Measurements from ENCODE around the gene IRS2. TPM values are rescaled to one million over a fixed set of nuclear protein-coding genes. Genes with fewer than 3 reads are reported as not detected.
"Not testable (repeated sequence)": the region's sequence is repeated elsewhere in the genome, so short reads cannot be mapped to it uniquely, and the experiment has no call there.

The IRS2 gene
- total RNA-seq, 5 donors from 2014 or later (not counting 1 experiment from before 2014, with no cell fraction given): 22.1 to 95.7 (median 25.7) TPM

- not testable (repeated sequence) for H3K27ac ChIP-seq (ENCODE audit: low read length); H3K4me3 ChIP-seq (ENCODE audit: control insufficient read depth in 1 of 2, extremely low read depth in 1 of 2, low read length in 1 of 2); H3K4me3 Mint-ChIP-seq; H3K4me1 ChIP-seq (ENCODE audit: control insufficient read depth in 1 of 2, extremely low read depth in 1 of 2, insufficient read depth in 2 of 2, low read length in 2 of 2); H3K4me1 Mint-ChIP-seq; ATAC-seq (replicated peaks in 1 of 4); H3K36me3 ChIP-seq (ENCODE audit: control insufficient read depth in 2 of 2, extremely low read depth in 1 of 2, insufficient read depth in 1 of 2, low read length in 1 of 2); H3K9me3 Mint-ChIP-seq; H3K27ac Mint-ChIP-seq; H3K27me3 ChIP-seq (replicated peaks in 1 of 2; ENCODE audit: control insufficient read depth in 2 of 2, extremely low read depth in 1 of 2, insufficient read depth in 2 of 2, low read length in 1 of 2); H3K9me3 ChIP-seq; H3K36me3 Mint-ChIP-seq; DNase-seq
- no CpG with 5 or more reads among the region's 6 CpGs for WGBS (ENCODE audit: insufficient coverage)
- POLR2A ChIA-PET: interaction anchor here in 1 of 2 donors (0.7 kb wide), 1 partner anchor 506 kb away, joined by 3 read pairs; no protein-coding TSS in a partner anchor
- CTCF ChIA-PET: interaction anchor here in 1 of 2 donors (0.6 kb wide), 1 partner anchor 10 kb away, joined by 3 read pairs; no protein-coding TSS in a partner anchor
- peaks cover 10 to 26% of the 10 kb centered on the region in 2 donors for H3K27me3 Mint-ChIP-seq
These were observed 36.8 kb upstream of the IRS2 start for GRCh38 chr13:109823201-109823600.

DNA sequence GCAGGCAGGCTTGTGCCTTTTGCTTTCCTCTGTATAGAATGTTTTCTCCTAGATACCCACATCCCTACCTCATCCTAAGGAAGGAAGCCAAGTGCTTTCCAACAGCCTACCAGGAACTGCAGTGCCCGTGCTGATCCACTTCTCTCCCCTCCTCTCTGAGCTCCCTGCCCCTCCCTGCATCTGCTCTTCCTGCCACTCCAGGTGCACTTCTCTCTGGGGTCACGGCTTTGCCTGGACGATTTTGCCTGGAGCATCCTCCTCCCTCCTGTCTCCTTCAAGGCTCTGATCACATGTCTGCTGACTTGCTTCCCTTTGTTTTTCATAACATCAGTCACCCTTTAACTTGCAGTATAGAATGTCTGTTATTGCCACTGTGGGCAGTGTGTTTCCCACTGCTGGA is 34.7 kb upstream of the IRS2 start:
- no peaks in the 10 kb centered on the region for H3K4me1 ChIP-seq (ENCODE audit: control insufficient read depth in 1 of 2, extremely low read depth in 1 of 2, insufficient read depth in 2 of 2, low read length in 2 of 2)
- H3K36me3 ChIP-seq (ENCODE audit: control insufficient read depth in 2 of 2, extremely low read depth in 1 of 2, insufficient read depth in 1 of 2, low read length in 1 of 2): no peaks in the 10 kb centered on the region
- ATAC-seq (replicated peaks in 1 of 4) (no peak), DNase-seq (no peak)
- no peak overlapping the region for H3K27ac Mint-ChIP-seq
- no peaks in the 10 kb centered on the region for H3K9me3 Mint-ChIP-seq
- H3K4me1 Mint-ChIP-seq: no peaks in the 10 kb centered on the region
- H3K27me3 Mint-ChIP-seq: peaks cover 14 to 28% of the 10 kb centered on the region in 2 donors
- no peaks in the 10 kb centered on the region for H3K36me3 Mint-ChIP-seq
- ChIA-PET POLR2A (interaction anchor here in 1 of 2 donors (0.5 kb wide), 1 partner anchor 37 kb away, joined by 4 read pairs; no protein-coding TSS in a partner anchor), CTCF (no interaction called here)
- H3K9me3 ChIP-seq: no peaks in the 10 kb centered on the region
- no peak overlapping the region for H3K27ac ChIP-seq (ENCODE audit: low read length)
- H3K27me3 ChIP-seq (replicated peaks in 1 of 2; ENCODE audit: control insufficient read depth in 2 of 2, extremely low read depth in 1 of 2, insufficient read depth in 2 of 2, low read length in 1 of 2): peaks cover 2 to 10% of the 10 kb centered on the region in 2 experiments
- H3K4me3 ChIP-seq (ENCODE audit: control insufficient read depth in 1 of 2, extremely low read depth in 1 of 2, low read length in 1 of 2): no peak overlapping the region
- WGBS (ENCODE audit: insufficient coverage): 30% methylated on average over 3 of the region's 3 CpGs
- no peak overlapping the region for H3K4me3 Mint-ChIP-seq

DNA sequence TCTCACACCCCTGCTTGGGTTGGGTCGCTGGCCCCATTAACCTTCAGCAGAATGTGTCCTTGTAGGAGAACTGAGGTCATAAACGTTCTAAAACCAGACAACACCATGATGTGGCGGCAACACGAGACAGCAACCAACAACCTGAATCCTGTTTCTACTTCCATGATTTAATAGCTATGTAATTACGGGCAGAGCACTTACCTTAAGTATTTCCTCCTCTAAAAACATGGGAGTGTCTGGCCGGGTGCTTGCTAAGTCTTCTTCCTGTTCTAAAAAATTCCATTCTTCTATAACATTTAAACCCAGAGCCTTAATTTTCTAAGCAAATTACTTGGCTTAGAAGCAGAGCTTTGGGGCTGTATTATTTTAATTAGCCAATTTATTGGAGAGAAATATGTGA is 33.5 kb upstream of the IRS2 start:
- peaks cover 14 to 32% of the 10 kb centered on the region in 2 donors for H3K27me3 Mint-ChIP-seq
- no peaks in the 10 kb centered on the region for H3K9me3 ChIP-seq
- DNase-seq: no peak
- H3K4me3 Mint-ChIP-seq: no peak overlapping the region
- H3K4me3 ChIP-seq (ENCODE audit: control insufficient read depth in 1 of 2, extremely low read depth in 1 of 2, low read length in 1 of 2): no peak overlapping the region
- H3K36me3 Mint-ChIP-seq: no peaks in the 10 kb centered on the region
- ChIA-PET CTCF (no interaction called here), POLR2A (no interaction called here)
- H3K27ac ChIP-seq (ENCODE audit: low read length): no peak overlapping the region
- H3K27ac Mint-ChIP-seq: no peak overlapping the region
- ATAC-seq (replicated peaks in 1 of 4): no peak
- H3K27me3 ChIP-seq (replicated peaks in 1 of 2; ENCODE audit: control insufficient read depth in 2 of 2, extremely low read depth in 1 of 2, insufficient read depth in 2 of 2, low read length in 1 of 2): peaks cover 2 to 10% of the 10 kb centered on the region in 2 experiments
- no peaks in the 10 kb centered on the region for H3K36me3 ChIP-seq (ENCODE audit: control insufficient read depth in 2 of 2, extremely low read depth in 1 of 2, insufficient read depth in 1 of 2, low read length in 1 of 2)
- no peaks in the 10 kb centered on the region for H3K9me3 Mint-ChIP-seq
- no peaks in the 10 kb centered on the region for H3K4me1 Mint-ChIP-seq
- no CpG with 5 or more reads among the region's 6 CpGs for WGBS (ENCODE audit: insufficient coverage)
- no peaks in the 10 kb centered on the region for H3K4me1 ChIP-seq (ENCODE audit: control insufficient read depth in 1 of 2, extremely low read depth in 1 of 2, insufficient read depth in 2 of 2, low read length in 2 of 2)

- no peak overlapping the region for H3K27ac Mint-ChIP-seq
- DNase-seq: no peak
- no peak for ATAC-seq (replicated peaks in 1 of 4)
- H3K9me3 ChIP-seq: no peaks in the 10 kb centered on the region
- no peak overlapping the region for H3K4me3 ChIP-seq (ENCODE audit: control insufficient read depth in 1 of 2, extremely low read depth in 1 of 2, low read length in 1 of 2)
- H3K4me1 Mint-ChIP-seq: no peaks in the 10 kb centered on the region
- H3K9me3 Mint-ChIP-seq: no peaks in the 10 kb centered on the region
- CTCF ChIA-PET: no interaction called here
- H3K4me1 ChIP-seq (ENCODE audit: control insufficient read depth in 1 of 2, extremely low read depth in 1 of 2, insufficient read depth in 2 of 2, low read length in 2 of 2): no peaks in the 10 kb centered on the region
- WGBS (ENCODE audit: insufficient coverage): no CpG with 5 or more reads among the region's 5 CpGs
- POLR2A ChIA-PET: no interaction called here
- no peak overlapping the region for H3K4me3 Mint-ChIP-seq
- no peak overlapping the region for H3K27ac ChIP-seq (ENCODE audit: low read length)
- no peaks in the 10 kb centered on the region for H3K36me3 Mint-ChIP-seq
- no peaks in the 10 kb centered on the region for H3K36me3 ChIP-seq (ENCODE audit: control insufficient read depth in 2 of 2, extremely low read depth in 1 of 2, insufficient read depth in 1 of 2, low read length in 1 of 2)
- peaks cover 14 to 29% of the 10 kb centered on the region in 2 donors for H3K27me3 Mint-ChIP-seq
- peaks cover 2 to 10% of the 10 kb centered on the region in 2 experiments for H3K27me3 ChIP-seq (replicated peaks in 1 of 2; ENCODE audit: control insufficient read depth in 2 of 2, extremely low read depth in 1 of 2, insufficient read depth in 2 of 2, low read length in 1 of 2)
These were observed 32.5 kb upstream of the IRS2 start for GRCh38 chr13:109818886-109819285.

- ChIA-PET CTCF (no interaction called here), POLR2A (no interaction called here)
- no peak overlapping the region for H3K4me3 ChIP-seq (ENCODE audit: control insufficient read depth in 1 of 2, extremely low read depth in 1 of 2, low read length in 1 of 2)
- H3K36me3 Mint-ChIP-seq: no peaks in the 10 kb centered on the region
- H3K9me3 ChIP-seq: no peaks in the 10 kb centered on the region
- H3K4me3 Mint-ChIP-seq: no peak overlapping the region
- H3K4me1 Mint-ChIP-seq: no peaks in the 10 kb centered on the region
- no peak overlapping the region for H3K27ac Mint-ChIP-seq
- H3K27me3 ChIP-seq (replicated peaks in 1 of 2; ENCODE audit: control insufficient read depth in 2 of 2, extremely low read depth in 1 of 2, insufficient read depth in 2 of 2, low read length in 1 of 2): peaks cover 2 to 10% of the 10 kb centered on the region in 2 experiments
- H3K9me3 Mint-ChIP-seq: no peaks in the 10 kb centered on the region
- peaks cover 18 to 36% of the 10 kb centered on the region in 2 donors for H3K27me3 Mint-ChIP-seq
- no peaks in the 10 kb centered on the region for H3K4me1 ChIP-seq (ENCODE audit: control insufficient read depth in 1 of 2, extremely low read depth in 1 of 2, insufficient read depth in 2 of 2, low read length in 2 of 2)
- no peak overlapping the region for H3K27ac ChIP-seq (ENCODE audit: low read length)
- WGBS (ENCODE audit: insufficient coverage): 63% methylated on average over 5 of the region's 9 CpGs
- H3K36me3 ChIP-seq (ENCODE audit: control insufficient read depth in 2 of 2, extremely low read depth in 1 of 2, insufficient read depth in 1 of 2, low read length in 1 of 2): no peaks in the 10 kb centered on the region
- no peak for DNase-seq
- no peak for ATAC-seq (replicated peaks in 1 of 4)
These were observed 31.5 kb upstream of the IRS2 start for GRCh38 chr13:109817591-109818535.

DNA sequence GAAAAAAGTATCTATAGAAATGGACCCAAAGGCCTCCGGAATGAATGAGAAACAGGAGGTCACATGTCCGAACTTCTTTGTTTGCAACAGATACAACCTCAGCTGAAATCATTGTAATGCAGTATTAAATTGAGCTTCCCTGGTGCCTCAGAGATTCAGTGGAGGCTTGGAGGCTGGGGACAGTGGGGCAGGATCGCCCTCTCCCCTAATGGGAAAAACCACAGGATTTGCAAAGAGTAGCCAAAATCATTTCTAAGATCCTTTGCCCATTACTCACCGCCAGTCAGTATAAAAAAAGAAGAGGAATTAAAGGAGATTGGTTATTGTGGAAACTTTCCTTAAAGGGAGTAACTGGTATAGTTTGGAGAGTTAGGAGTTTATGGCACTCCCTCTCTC is 30.4 kb upstream of the IRS2 start:
- CTCF ChIA-PET: no interaction called here

More for the DNA sequence above, 30.4 kb upstream of the IRS2 start:
- Mint-ChIP-seq H3K9me3 (no peaks in the 10 kb centered on the region), H3K4me1 (no peaks in the 10 kb centered on the region), H3K4me3 (no peak overlapping the region), H3K36me3 (no peaks in the 10 kb centered on the region), H3K27me3 (peaks cover 22 to 41% of the 10 kb centered on the region in 2 donors), H3K27ac (no peak overlapping the region)
- DNase-seq (no peak), ATAC-seq (replicated peaks in 1 of 4) (no peak)
- no peaks in the 10 kb centered on the region for H3K9me3 ChIP-seq
- no peaks in the 10 kb centered on the region for H3K36me3 ChIP-seq (ENCODE audit: control insufficient read depth in 2 of 2, extremely low read depth in 1 of 2, insufficient read depth in 1 of 2, low read length in 1 of 2)
- H3K4me1 ChIP-seq (ENCODE audit: control insufficient read depth in 1 of 2, extremely low read depth in 1 of 2, insufficient read depth in 2 of 2, low read length in 2 of 2): no peaks in the 10 kb centered on the region
- no peak overlapping the region for H3K4me3 ChIP-seq (ENCODE audit: control insufficient read depth in 1 of 2, extremely low read depth in 1 of 2, low read length in 1 of 2)
- no CpG with 5 or more reads among the region's 4 CpGs for WGBS (ENCODE audit: insufficient coverage)
- no peak overlapping the region for H3K27ac ChIP-seq (ENCODE audit: low read length)
- peaks cover 2 to 10% of the 10 kb centered on the region in 2 experiments for H3K27me3 ChIP-seq (replicated peaks in 1 of 2; ENCODE audit: control insufficient read depth in 2 of 2, extremely low read depth in 1 of 2, insufficient read depth in 2 of 2, low read length in 1 of 2)
- POLR2A ChIA-PET: no interaction called here

Measured in T-cell (primary cell).